ENCODE data around the gene CLDN16.

Gene CLDN16

DNA sequence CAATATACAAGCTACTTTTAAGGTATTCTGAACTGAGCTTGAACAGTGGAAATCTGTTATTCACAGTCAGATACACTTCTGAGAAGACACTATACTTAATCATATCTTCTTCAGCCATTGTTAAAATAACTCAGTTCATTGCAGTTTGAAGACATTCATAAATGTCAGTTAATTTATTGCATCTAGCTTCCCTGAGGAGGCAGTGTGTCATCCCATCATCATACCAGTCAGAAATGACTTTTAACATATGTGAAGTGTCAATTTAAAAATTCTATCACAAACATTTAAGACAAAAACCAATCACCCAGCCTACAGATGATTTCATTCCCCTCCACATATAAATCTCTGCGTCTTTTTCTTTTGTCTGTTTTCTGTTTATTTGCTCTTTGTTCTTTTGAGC lies 54.3 kb downstream of the CLDN16 start:
- DNase-seq (ENCODE audit: low read depth in 2 of 2): no peak

DNA sequence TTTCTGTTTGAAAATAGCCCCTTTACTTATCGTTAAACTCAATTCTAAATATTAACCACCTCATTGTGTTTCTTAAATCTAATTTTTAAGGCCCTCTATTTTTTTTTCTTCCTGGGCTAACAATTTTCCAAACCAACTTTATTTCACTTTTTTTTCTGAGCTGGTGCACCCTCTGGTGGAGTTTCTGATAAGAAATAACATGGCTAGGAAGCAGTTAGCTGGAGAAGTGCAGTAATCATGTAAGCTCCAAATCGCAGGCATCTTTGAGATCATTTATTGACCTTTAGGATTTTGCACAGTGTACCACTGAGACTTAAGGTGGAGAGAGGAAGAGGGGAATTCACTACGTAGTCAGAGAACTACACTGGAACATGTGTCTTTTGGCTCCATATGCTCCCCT lies 55.3 kb downstream of the CLDN16 start:
- no peak for DNase-seq (ENCODE audit: low read depth in 2 of 2)

DNA sequence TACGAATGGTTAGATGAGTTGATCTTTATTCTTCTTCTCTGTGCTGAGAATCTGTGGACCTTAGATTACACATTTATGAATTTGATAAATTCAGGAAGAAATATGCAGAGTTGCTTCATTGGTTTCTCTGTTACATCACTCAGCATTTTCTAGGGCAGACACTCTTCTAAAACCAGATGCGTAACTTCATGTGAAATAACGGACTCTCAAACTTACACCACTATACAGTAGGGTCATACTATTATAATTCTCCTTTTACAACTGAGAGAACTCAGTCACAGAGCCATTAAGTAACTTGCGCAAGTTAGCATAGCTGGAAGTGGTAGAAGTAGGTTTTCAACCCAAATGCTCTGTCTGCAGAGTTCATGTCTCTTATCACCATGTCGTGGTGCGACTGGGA lies 56.0 kb downstream of the CLDN16 start:
- DNase-seq (ENCODE audit: low read depth in 2 of 2): no peak

DNA sequence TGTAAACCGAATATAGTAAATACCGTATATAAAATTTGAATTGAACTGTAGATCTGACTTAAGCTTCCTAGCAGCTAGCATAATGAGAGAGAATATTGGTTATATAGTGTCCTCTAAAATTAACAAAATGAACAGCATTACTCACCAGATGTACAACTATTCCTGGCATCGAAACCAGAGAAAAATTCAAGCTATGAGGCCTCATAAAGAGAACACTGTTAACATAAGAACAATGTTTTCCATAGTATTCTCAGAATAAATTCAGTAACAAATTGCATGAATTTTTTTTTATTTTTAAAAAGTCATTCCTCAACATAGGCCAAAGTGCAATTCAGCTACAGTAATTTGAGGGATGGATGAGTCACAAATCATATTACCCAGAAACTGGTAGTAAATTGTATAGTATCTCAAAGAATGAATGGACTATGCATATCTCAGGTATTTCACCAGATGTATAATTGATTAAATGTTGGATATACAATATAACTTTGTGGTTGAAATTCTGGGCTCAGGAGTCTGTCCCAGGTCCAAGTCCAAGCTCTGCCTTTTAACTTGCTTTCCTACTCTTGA lies 56.7 kb downstream of the CLDN16 start:
- no peak for DNase-seq (ENCODE audit: low read depth in 2 of 2)

DNA sequence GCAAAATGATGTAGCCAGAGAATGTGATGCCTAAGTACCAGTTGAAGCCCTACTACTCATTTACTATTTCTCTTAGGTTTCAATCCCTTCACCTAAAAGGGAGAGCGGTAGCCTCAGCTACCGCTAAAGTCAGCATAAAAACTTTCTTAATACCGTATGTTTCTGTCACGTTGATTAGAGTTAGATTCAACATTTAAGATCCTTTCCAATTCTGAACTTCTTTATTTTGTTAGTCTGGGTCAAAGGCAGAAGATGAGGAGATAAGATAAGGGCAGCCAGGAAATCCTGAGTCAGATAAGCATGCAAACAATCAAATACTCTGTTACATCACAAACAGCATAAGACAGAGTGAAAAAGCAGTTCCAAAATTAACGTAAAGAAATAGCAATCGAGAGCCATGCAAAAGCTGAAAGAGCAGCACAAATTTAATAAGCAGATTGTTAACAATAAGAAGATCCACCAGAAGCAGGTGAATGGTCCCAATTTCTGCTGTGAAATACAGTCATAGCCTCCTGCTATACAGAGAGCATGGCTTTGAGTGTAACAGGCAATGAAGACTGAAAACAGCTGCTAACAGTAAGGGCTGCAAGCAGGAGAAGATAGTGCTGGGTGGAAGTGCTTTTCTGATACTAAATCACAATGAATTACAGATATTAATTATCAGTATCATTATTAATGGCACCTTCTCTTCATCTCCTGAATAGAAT lies 58.8 kb downstream of the CLDN16 start:
- no peak for DNase-seq (ENCODE audit: low read depth in 2 of 2)

DNA sequence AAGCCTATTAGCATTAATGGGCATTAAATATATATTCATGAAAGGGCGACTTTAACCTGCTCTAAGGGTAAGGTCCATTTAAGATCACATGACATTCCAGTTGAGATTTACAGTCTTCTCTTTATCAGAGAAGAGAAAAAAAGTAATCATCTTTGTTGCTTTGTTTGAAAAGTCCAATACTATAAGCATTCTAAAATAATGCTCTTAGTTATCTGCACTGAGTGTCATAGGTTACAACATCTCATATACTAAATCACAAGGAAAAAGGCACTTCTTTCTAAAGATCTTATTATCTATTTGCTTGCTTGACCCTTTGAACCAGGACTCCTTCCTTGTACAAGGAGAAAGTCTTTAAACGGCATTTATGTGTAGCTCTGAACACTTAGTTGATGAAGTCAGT lies 60.3 kb downstream of the CLDN16 start:
- no peak for DNase-seq (ENCODE audit: low read depth in 2 of 2)

DNA sequence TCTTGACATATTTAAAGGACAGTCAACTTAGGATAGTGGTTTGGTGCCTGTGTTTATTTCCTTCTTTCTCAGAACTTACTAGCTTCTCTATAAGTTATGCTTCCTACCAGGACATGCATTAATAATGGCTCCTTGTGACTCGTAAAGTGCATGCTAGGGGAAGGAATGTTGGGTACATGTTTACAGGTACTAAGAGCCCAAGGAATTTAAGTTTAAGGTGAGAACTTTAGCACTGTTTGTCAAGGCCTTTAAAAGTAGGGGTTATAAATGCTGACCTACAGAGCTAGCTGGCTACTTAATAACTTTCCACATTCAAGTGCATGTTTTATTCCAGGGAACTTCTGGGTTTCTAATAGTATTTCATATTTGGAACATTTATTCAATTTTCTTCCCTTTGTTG lies 61.8 kb downstream of the CLDN16 start, which contains the start of gene TMEM207:
TMEM207 (minus strand) TSS at position 101 of the 400 bp plus-strand sequence; CDS start at position 9, 92 bp downstream.
- no peak for DNase-seq (ENCODE audit: low read depth in 2 of 2)

DNA sequence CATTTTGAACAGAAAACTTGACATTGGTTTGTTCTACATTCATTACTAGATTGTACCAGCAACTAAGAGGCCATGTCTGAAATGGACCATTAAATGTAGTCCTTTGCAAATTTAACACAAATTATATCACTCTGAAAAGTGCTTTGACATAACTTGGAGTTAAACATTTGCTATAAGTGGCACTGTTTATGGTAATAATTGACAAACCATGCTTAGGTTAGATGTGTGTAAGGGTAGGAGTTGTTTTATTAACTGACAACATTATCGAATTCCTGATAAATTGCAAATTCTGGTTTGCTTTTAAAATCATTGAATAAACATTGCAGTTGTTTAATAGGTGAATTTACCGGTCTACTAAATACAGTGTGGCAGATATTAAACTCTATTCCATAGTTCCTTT lies 67.9 kb downstream of the CLDN16 start:
- no peak for DNase-seq (ENCODE audit: low read depth in 2 of 2)

DNA sequence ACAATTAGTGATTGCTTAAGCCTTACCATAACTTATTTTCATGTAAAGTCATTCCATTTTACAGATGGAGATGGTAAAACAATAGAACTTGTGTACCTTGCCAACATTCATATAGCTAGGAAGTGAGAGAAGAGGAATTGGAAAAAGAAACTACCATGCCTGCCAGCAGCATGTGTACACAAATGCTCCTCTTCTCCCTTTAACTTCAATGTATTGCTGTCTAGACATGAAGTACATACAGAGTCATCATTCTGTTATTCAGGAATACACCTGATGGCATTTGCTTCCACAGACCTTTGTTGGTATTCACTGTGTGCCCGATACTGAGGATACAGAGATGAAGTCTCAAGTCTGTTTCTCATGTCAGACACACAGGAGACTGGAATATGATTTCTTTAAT lies 68.8 kb downstream of the CLDN16 start:
- no peak for DNase-seq (ENCODE audit: low read depth in 2 of 2)

DNA sequence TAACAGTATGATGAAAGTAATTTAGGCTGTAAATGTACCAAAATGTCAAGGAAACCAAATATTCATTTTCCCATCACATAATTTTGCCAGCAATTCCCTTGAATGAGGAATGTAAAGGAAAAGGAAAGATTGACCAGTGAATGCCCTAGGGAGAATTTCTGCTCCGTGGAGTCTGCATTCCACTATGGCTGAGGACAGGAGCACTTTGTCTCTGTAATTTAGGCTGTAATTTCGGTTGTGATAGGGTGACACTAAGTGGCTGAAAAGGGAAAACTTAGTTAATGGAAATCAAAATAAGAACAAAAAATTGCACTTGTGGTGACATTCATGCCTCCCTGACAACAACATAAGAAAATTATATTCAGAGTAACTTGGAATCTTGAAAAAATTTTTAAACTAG lies 70.1 kb downstream of the CLDN16 start:
- no peak for DNase-seq (ENCODE audit: low read depth in 2 of 2)

All from stimulated activated CD4-positive, alpha-beta T cell treated with anti-CD3 and anti-CD28 coated beads, Interleukin-4, amount 100 ng/mL, for 48 hours (primary cell).